HG03342 (cell line): ENCODE data around the gene BRD1.

Experiments
- ATAC-seq: cut with Tn5 transposase; IDR thresholded peaks from one replicate; pipeline ENCODE4 v1.9.1; 2021; ENCODE audit warnings: mild to moderate bottlenecking, moderate library complexity; ENCODE audit not compliant: unreplicated experiment

BRD1 gene

DNA sequence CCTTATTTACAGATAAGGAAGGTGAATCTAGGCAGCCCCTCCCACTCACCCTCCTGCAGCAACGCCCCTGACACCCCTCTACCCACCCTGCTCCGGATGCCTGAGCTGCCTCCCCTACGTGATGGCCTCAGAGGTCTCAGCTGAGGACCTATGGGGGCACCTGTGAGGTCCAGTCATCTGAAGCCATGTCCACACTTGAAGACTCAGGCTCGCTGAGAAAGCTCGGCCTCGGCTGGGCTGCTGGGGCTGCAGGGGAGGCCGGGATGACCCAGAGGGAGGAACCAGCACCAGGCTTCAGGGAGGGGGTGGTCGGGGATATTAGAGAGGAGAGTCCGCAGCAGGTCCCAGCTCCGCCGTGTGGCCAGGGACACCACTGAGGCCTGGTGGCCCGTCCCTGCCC is 92.8 kb downstream of the BRD1 start:
- no peak for ATAC-seq

DNA sequence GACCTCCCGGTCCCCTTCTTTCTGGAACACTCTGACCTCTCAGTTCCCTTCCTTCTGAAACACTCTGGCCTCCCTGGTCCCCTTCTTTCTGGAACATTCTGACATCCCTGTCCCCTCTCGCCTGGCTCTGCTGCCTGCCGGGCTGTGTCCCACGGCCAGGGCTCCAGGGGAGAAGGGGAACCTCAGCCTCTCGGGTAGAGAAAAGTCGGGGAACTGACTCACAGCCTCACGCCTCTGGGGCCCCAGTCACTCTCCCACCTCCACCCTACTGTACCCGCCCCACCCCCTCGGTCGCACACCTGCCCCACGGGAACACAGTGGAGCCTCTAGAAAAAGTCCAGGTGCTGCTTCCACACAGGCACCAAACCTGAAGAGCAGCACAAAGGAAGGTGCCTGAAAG is 93.3 kb downstream of the BRD1 start:
- no peak for ATAC-seq

DNA sequence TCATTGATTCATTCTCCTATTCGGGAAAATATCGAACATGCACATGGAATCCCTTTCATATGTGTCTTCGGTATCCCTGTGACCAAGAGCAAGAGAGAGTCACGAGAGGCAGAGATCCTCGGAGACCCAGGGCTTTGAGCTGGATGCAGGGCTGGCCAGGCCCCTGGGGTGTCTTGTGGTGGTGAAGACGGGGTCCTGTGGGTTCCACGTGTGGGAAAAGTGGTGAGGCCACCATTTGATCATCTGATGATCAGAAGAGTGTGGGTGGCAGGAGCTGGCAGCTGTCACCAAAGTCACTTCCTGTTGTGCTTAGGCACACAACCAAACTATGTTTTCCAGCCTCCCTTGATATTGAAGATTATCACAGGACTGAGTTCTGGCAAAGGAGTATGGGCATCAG is 94.0 kb downstream of the BRD1 start:
- no peak for ATAC-seq

DNA sequence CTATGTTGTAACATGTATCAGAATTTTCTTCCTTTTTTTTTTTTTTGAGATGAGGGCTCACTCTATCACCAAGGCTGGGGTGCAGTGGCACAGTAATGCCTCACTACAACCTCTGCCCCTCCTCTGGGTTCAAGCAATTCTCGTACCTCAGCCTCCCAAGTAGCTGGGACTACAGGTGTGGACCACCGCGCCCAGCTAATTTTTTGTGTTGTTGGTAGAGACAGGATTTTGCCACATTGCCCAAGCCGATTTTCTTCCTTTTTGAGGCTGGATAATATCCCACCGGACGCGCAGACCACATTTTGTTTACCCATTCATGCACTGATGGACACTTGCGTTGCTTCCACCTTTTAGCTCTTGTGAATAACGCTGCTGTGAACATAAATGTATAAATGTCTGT is 97.0 kb downstream of the BRD1 start:
- no peak for ATAC-seq

DNA sequence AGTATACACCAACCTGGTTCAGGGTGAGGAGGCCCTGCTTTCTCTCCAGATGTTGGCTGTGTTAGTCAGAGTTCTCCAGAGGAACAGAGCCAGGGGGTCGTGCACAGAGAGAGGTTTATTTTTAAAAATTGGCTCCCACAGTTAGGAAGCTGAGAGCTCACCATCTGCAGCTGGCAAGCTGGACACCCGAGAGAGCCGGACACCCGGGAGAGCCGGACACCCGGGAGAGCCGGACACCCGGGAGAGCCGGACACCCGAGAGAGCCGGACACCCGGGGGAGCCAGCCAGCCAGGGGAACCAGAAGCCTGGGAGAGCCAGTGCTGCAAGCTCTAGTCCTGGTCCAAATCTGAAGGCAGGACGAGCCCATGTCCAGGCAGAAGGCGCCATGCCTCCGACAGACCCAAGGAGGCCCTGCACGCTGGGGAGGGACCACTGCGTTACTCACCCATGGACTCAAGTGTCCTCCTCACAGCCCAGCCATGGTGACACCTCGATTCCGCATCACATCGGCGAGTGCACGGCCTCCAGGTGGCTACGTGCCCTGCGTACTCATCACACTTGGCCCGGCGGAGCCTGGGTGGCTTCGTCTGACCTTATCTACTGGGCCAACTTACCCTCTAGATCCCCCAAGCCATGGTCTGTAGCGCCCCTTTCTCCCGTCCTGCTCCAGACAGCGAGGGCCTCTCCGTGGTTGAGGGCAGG is 99.0 kb downstream of the BRD1 start:
- no peak for ATAC-seq

DNA sequence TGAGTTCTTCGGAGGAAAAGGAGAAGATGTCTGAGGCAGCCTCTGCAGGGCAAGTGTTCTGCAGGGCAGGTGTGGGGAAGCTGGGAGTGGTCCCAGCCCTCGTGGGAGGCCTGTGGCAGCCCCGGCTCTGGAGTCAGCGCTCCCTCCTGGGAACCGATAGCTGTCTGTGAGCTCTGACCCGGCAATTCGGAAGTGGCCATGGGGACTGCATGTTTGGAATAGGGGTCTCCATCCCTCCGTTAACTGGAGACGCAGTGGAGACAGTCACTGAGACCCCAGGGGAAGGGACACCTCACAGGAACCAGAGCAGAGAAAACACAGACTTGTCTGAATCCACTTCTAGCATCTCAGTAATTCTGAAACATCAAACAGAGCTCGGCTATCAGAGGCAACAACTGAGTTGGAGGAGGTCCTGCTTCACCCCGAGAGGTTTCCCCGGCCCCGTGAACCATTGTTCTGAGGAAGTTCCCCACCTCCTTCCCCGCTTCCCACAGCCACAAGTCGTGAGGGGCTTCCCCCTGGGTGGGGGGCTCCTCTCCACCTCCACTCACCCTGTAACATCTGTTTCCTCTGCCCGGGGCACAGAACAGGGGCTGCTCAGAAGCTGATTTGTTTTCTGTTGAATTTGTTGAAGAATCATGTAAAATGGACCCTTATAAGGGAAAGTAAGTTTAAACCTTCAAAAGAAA is 99.6 kb downstream of the BRD1 start:
- ATAC-seq: no peak

DNA sequence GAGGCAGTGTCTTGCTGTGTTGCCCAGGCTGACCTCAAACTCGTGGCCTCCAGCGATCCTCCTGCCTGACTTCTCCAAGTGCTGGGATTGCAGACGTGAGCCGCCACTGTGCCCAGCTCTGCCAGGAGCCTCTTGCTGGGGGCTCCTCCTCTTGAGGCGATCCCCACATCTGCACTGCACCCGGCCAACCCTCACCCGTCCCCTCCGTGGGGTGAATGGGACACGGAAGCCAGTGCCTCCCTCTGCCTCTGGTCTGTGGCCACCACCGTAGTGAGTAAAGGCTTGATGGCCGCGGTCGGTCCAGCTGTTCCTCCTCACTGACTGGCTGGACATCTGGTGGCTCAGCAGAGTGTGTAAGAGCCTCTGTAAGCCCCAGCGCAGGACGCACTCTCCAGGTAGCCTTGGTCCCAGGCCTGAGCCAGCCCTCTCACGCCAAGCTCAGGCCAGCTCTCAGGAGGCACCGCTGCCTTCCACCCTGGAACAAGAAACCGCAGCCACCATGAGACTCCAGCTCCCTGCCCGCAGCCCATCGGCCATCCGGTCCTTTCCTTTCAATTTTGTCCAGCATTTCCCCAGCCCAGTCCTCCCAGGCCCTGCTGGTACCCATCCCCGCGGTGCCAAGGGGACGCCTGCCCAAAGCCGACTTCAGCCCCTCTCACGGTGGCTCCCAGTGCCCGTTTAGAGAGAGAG is 100.3 kb downstream of the BRD1 start:
- ATAC-seq: no peak

DNA sequence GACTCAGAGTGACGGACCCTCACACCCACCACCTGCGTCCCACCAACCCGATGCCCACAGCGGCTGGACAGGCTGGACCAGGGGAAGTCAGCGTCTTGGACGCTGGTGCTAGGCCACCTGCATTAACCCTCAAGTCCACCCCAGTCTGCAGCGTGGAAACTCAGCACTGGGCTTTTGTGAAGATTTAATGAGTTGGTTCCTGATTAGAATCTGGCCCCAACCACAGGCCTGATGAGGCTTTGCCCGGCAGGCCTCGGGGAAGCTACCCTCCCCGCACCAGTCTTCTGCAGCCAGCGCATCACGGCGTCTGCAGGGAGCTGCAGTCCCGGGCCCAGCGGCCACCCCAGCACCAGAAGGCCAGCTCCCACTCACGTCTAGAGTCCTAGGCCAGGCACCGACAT is 101.0 kb downstream of the BRD1 start:
- ATAC-seq: no peak

DNA sequence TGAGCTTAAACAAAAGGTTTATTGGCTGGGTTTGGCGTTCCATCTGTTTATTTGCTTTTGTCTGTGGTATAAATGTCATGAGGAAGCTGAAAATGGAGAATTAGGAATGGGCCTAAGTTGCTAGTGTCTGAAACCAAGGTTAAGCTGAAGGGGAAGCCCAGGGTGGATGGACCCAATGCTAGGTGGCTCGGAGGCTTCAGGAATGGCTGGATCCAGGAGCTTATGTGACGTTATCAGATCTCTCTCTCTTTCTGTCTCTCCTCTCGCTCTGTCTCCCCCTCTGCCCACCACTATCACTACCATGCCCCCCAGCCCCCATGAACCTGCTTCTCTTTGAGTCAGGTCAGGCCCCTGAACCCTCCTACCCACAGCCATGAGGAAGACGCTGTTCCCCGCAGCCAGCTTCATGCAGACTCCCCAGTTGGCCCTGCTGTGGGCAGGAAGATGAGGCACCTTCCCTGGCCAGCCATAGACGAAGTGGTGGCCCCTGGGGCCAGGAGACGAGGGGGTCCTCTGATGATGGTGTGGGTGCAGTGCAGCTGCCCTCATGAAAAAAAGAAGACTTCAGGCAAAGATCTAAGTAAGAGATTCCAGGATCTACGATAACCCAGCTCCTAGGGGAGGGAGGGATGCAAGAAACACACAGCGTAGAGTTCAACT is 101.5 kb downstream of the BRD1 start:
- no peak for ATAC-seq

DNA sequence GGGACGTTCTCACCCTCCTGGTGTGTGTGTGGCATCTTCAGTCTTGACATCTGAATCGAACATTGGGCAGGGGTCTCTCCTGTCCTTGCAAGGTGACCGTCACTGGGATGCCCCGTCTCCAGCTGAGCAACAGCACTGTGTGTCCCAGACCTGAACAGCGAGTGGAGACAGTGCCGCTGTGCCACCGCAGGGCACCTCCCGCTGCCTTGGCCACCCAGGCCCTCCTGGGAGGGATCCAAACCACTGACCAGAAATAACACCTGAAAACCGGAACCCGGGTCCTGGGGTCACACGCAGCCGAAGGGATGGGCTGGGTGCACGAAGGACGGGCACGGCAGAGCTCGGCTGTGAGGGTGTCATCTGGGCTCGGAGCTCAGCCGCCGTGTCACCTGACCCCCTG is 102.2 kb downstream of the BRD1 start:
- no peak for ATAC-seq

DNA sequence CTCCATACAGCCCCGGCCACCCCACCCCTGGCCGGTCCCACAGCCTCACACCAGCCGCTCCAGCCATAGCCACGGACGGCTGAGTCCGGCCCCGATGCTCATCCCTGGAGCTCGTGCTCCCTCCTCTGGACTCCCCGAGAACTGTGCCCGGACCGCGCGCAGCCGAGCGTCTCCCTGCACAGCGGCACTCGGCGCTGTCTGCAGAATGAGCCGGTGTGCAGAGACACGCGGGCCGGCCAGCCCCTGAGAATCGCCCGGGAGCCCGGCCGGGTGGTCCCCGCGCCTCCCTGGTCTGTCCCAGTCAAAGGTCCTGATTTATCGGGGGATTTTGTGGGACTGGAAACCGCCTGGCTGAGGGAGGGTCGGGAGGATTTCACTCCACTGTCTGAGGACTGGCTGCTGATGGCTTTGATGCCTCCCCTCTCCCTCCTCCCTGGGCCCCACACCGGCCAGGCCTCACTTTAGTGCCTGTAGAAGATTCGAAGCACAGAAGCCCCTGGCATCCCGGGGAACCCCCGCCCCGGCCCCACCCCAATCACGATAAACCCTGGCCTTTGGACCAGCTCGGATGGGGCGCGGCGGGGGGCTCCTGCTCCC is 102.7 kb downstream of the BRD1 start:
- ATAC-seq: peak; percentile 78

DNA sequence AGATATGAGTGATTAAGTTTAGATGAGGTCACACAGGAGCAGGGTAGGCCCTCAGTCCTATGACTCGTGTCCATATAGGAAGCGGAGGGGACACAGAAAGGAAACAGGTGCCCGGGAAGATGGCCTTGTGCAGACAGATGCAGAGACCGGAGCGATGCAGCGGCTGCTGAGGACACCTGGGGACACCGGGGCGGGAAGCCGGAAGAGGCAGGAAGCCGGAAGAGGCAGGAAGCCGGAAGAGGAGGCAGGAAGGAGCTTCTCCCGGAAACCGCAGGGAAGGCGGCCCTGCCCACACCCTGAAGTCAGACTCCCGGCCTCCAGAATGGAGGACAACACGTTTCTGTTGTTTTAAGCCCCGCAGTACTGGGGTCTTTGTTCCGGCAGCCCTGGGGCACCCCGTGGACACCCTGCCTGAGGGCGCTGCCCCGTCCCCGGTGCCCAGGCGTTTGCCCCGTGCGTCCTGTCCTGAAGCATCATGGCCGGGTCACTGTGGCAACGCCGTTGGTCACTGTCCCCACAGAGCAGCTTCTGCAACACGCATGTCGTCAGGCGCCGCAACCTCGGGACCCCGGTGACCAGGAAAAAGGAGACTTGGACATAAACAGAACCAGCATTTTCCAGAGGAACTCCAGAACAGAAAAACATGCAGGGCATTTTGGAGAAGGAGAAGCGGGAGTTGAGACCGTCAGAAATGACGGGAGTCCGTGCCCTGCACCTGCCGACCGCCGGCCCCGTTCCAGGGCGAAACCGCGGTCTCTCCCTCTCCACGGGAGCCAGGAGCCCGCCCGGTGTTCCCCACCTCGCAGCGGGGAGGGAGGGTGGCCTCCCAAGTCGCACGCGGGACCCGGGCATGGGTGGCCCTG is 103.4 kb downstream of the BRD1 start:
- ATAC-seq: no peak

DNA sequence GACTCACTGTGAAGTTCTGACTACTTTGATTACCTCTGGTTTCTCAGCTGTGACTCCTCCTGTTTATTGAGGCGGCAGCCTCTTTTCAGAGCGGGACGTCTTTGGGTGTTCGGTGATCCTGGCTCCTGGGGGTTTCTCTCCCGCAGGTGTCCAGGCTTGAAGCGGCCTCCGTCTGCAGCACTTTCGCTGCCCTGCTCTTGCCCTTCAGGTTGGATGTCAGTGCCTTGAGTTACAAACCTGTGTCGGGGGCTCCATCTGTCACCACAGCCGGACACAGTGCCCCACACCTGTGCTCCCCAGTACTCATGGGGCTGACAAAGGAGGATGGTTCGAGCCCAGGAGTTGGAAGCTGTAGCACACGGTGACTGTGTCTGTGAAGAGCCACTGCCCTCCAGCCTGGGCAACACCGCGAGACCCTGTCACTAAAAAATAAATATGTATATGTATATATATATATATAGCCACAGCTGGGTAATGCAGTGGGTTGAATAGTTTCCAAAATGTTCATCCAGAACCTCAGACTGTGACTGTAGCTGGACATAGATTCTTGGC is 104.1 kb downstream of the BRD1 start:
- no peak for ATAC-seq
